HCT116 (cell line): ENCODE measurements around the gene PKHD1. TPM values are rescaled to one million over a fixed set of nuclear protein-coding genes. Genes with fewer than 3 reads are reported as not detected.

ENCODE experiments used
- ATAC-seq: fragments of 200-7000 bp; cut with Tn5 transposase; 2 replicates; pipeline ENCODE4 v1.9.1; 2020; ENCODE audit warnings: mild to moderate bottlenecking, moderate library complexity
- BruUV-seq: library from RNA; stranded (reverse); fragments of 400-500 nt; replicated peaks from 2 replicates; lab custom pipeline; 2021; lab: Mats Ljungman, UMichigan
- CTCF ChIA-PET: fragments of 300-600 bp; sonication (Branson Sonifier 250); formaldehyde crosslinking; loops from one replicate; lab custom pipeline; 2021; ENCODE audit warnings: antibody characterized with exemption; lab: Charles Lee
- POLR2A ChIA-PET: fragments of 300-600, 350-600 bp; sonication (Branson Sonifier 250); formaldehyde crosslinking; loops from one replicate; lab custom pipeline; 2021; ENCODE audit warnings: antibody characterized with exemption; lab: Charles Lee
- RAD21 ChIA-PET, 2 experiments: fragments of 300-600 bp; sonication (Branson Sonifier 250); formaldehyde crosslinking; loops; one replicate each; lab custom pipeline; 2023; ENCODE audit warnings: low total read pairs in 2 of 2; ENCODE audit not compliant: uncharacterized antibody in 2 of 2, unreplicated experiment in 2 of 2, low non-redundant PET in 1 of 2; lab: Charles Lee
- DNase-seq: peaks from one replicate; pipeline ENCODE4 v3.0.0-alpha.2; 2010; ENCODE audit warnings: low read depth, low spot score
- H2AFZ ChIP-seq: fragments of 200-600 bp; shearing (Covaris generic), sonication (generic); 2 replicates; pipeline ENCODE4 v1.6.1; 2017; ENCODE audit warnings: low read depth, mixed run types, mixed read lengths, antibody characterized with exemption, low read length; ENCODE audit not compliant: poor library complexity, severe bottlenecking
- H3K27ac ChIP-seq: 2 replicates; pipeline ENCODE4 v1.5.1; 2012; ENCODE audit warnings: low read depth, low read length
- H3K27me3 ChIP-seq: fragments of 200-600 bp; sonication (generic); 2 replicates; pipeline ENCODE4 v1.6.1; 2016; ENCODE audit warnings: mixed run types, low read length, mixed read lengths; ENCODE audit not compliant: insufficient read depth
- H3K36me3 ChIP-seq, 2 experiments: fragments of 200-500 bp in 1 of 2; fragments of 200-600 bp in 1 of 2; sonication (Bioruptor generic) in 1 of 2; sonication (generic) in 1 of 2; 2 replicates each; pipeline versions ENCODE4 v1.5.1 to v1.6.1; 2014 to 2016; ENCODE audit warnings: low read length in 2 of 2, inconsistent platforms in 1 of 2, mixed read lengths in 1 of 2, mixed run types in 1 of 2; ENCODE audit not compliant: insufficient read depth in 2 of 2, control insufficient read depth in 1 of 2
- H3K4me1 ChIP-seq, 2 experiments: fragments of 200-600 bp in 1 of 2; sonication (generic) in 1 of 2; 2 replicates each; pipeline versions ENCODE4 v1.5.1 to v1.6.1; 2012 to 2017; ENCODE audit warnings: low read length in 2 of 2, inconsistent platforms in 1 of 2, mild to moderate bottlenecking in 1 of 2, mixed read lengths in 1 of 2, mixed run types in 1 of 2, moderate library complexity in 1 of 2; ENCODE audit not compliant: insufficient read depth in 2 of 2, control insufficient read depth in 1 of 2
- H3K4me2 ChIP-seq: fragments of 200-600 bp; sonication (generic); 2 replicates; pipeline ENCODE4 v1.6.1; 2017; ENCODE audit warnings: mixed run types, low read length, mixed read lengths
- H3K4me3 ChIP-seq, 2 experiments: fragments of 200-600 bp in 1 of 2; sonication (generic) in 1 of 2; replicated peaks in 1 of 2; 2 replicates each; pipeline ENCODE4 v1.5.1; 2011 to 2016; ENCODE audit warnings: low read length in 2 of 2, control low read depth in 1 of 2, low read depth in 1 of 2, mild to moderate bottlenecking in 1 of 2, mixed read lengths in 1 of 2, mixed run types in 1 of 2
- H3K79me2 ChIP-seq: fragments of 200-600 bp; sonication (generic); 2 replicates; pipeline ENCODE4 v1.6.1; 2017; ENCODE audit warnings: mild to moderate bottlenecking, mixed run types, low read length, moderate library complexity, mixed read lengths; ENCODE audit not compliant: insufficient read depth
- H3K9ac ChIP-seq: fragments of 200-600 bp; sonication (generic); 2 replicates; pipeline ENCODE4 v1.6.1; 2016; ENCODE audit warnings: low read length, mixed read lengths
- H3K9me2 ChIP-seq: fragments of 200-600 bp; sonication (generic), shearing (Covaris generic); 2 replicates; pipeline ENCODE4 v1.6.1; 2017; ENCODE audit warnings: mixed run types, mild to moderate bottlenecking, moderate library complexity; ENCODE audit not compliant: insufficient read depth
- H3K9me3 ChIP-seq, 2 experiments: fragments of 200-500 bp in 1 of 2; fragments of 200-600 bp in 1 of 2; sonication (Bioruptor generic) in 1 of 2; sonication (generic) in 1 of 2; 2 replicates each; pipeline ENCODE4 v1.6.1; 2014 to 2017; ENCODE audit warnings: low read length in 2 of 2, mixed read lengths in 2 of 2, inconsistent platforms in 1 of 2, low read depth in 1 of 2, mild to moderate bottlenecking in 1 of 2, mixed run types in 1 of 2, moderate library complexity in 1 of 2; ENCODE audit not compliant: control insufficient read depth in 1 of 2, insufficient read depth in 1 of 2
- H4K20me1 ChIP-seq: fragments of 200-600 bp; sonication (generic), shearing (Covaris generic); 2 replicates; pipeline ENCODE4 v1.6.1; 2017; ENCODE audit warnings: mixed run types, mild to moderate bottlenecking, moderate library complexity; ENCODE audit not compliant: insufficient read depth
- CBX3 ChIP-seq: IDR thresholded peaks from 2 replicates; pipeline ENCODE4 v1.6.1; 2012; ENCODE audit warnings: low read depth
- CEBPB ChIP-seq: IDR thresholded peaks from 2 replicates; pipeline ENCODE4 v1.6.1; 2012; ENCODE audit warnings: low read depth
- EZH2 ChIP-seq: fragments of 200-600 bp; sonication (generic); IDR thresholded peaks from 2 replicates; pipeline ENCODE4 v1.6.1; 2017; ENCODE audit warnings: antibody characterized with exemption, mixed run types
- EZH2phosphoT487 ChIP-seq: fragments of 200-600 bp; IDR thresholded peaks from 2 replicates; pipeline ENCODE4 v1.6.1; 2018; ENCODE audit warnings: antibody characterized with exemption, borderline replicate concordance
- FOSL1 ChIP-seq: IDR thresholded peaks from 2 replicates; pipeline ENCODE4 v1.6.1; 2012; ENCODE audit warnings: low read depth
- JUND ChIP-seq: IDR thresholded peaks from 2 replicates; pipeline ENCODE4 v1.6.1; 2012
- POLR2AphosphoS5 ChIP-seq: IDR thresholded peaks from 2 replicates; pipeline ENCODE4 v1.6.1; 2011; ENCODE audit warnings: mild to moderate bottlenecking, low read depth, low read length, moderate library complexity
- SIN3A ChIP-seq: IDR thresholded peaks from 2 replicates; pipeline ENCODE4 v1.6.1; 2012; ENCODE audit warnings: low read depth
- TCF7L2 ChIP-seq: IDR thresholded peaks from 2 replicates; pipeline ENCODE4 v1.7.0; 2011; ENCODE audit warnings: borderline replicate concordance, inconsistent platforms; ENCODE audit not compliant: insufficient read depth, insufficient read length; ENCODE audit errors: extremely low read depth
- YY1 ChIP-seq: IDR thresholded peaks from 2 replicates; pipeline ENCODE4 v1.6.1; 2011; ENCODE audit warnings: low read length, low read depth, moderate library complexity, mild to moderate bottlenecking; ENCODE audit not compliant: insufficient replicate concordance; ENCODE audit errors: extremely low read depth
- ZFX ChIP-seq: fragments of 450-650 bp; IDR thresholded peaks from 2 replicates; pipeline ENCODE4 v1.6.1; 2017
- intact Hi-C: fragments of 100-400 bp; cut with micrococcal nuclease; formaldehyde crosslinking; loops from 2 replicates; pipeline ENCODE4 v1.10.0; 2022
- total RNA-seq: library from RNA; stranded (reverse); gene quantifications from one replicate; pipeline ENCODE4 v1.2.1, GENCODE V29; 2021; ENCODE audit not compliant: unreplicated experiment
- TF ChIP-seq, protein P1 (sequence below): IDR thresholded peaks from 2 replicates; pipeline ENCODE4 v1.6.1; 2012; ENCODE audit warnings: low read depth
- TF ChIP-seq, protein P2 (sequence below): IDR thresholded peaks from 2 replicates; pipeline ENCODE4 v1.6.1; 2012
- TF ChIP-seq, protein P3 (sequence below): IDR thresholded peaks from 2 replicates; pipeline ENCODE4 v1.6.1; 2011; ENCODE audit warnings: mild to moderate bottlenecking, low read length, moderate library complexity; ENCODE audit not compliant: insufficient replicate concordance; ENCODE audit errors: extremely low read depth
- TF ChIP-seq, protein P4 (sequence below): IDR thresholded peaks from 2 replicates; pipeline ENCODE4 v1.6.1; 2012

Gene PKHD1
- total RNA-seq, 1 experiment from 2014 or later: not detected

DNA sequence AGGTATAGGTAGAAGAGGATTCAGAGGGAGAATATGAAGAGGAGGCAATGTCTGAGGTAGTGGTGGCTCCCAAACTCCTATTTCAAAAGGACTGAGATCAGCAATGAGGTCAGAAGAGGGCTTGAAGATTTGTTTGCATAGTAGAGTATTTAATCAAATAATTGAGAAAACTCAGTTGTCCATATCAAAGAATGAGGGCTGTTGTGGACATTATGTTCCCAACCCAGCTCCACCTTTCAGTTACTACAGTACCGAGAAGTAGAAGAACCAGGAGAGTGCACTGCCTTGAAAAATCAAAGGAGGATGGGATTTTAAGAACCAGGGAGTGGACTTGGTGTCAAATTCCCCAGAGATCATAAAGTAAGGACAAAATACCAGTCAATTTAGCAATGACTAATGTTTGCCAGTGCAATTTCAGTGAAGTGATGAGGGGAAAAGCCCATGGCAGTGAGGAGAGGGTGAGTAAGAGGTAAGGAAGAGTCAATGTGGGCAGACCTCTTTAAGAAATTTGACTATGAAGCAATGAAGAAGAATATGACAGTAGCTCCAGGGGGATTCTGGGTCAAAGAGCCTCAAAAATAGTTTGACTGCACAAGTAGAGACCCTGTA is 382.4 kb downstream of the PKHD1 start (continued):
- TF ChIP-seq CBX3: no peak
- TF ChIP-seq JUND: no peak
- TF ChIP-seq FOSL1: no peak
- TF ChIP-seq POLR2AphosphoS5: no peak
- TF ChIP-seq, protein P1, sequence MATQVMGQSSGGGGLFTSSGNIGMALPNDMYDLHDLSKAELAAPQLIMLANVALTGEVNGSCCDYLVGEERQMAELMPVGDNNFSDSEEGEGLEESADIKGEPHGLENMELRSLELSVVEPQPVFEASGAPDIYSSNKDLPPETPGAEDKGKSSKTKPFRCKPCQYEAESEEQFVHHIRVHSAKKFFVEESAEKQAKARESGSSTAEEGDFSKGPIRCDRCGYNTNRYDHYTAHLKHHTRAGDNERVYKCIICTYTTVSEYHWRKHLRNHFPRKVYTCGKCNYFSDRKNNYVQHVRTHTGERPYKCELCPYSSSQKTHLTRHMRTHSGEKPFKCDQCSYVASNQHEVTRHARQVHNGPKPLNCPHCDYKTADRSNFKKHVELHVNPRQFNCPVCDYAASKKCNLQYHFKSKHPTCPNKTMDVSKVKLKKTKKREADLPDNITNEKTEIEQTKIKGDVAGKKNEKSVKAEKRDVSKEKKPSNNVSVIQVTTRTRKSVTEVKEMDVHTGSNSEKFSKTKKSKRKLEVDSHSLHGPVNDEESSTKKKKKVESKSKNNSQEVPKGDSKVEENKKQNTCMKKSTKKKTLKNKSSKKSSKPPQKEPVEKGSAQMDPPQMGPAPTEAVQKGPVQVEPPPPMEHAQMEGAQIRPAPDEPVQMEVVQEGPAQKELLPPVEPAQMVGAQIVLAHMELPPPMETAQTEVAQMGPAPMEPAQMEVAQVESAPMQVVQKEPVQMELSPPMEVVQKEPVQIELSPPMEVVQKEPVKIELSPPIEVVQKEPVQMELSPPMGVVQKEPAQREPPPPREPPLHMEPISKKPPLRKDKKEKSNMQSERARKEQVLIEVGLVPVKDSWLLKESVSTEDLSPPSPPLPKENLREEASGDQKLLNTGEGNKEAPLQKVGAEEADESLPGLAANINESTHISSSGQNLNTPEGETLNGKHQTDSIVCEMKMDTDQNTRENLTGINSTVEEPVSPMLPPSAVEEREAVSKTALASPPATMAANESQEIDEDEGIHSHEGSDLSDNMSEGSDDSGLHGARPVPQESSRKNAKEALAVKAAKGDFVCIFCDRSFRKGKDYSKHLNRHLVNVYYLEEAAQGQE: no peak

- H4K20me1 ChIP-seq: no peaks in the 10 kb centered on the region
- H3K9ac ChIP-seq: no peak overlapping the region
- no peak for DNase-seq
- no peak overlapping the region for H3K4me2 ChIP-seq
- H3K36me3 ChIP-seq: no peaks in the 10 kb centered on the region
- no peak overlapping the region for H3K4me3 ChIP-seq
- H3K79me2 ChIP-seq: no peaks in the 10 kb centered on the region
- ChIA-PET POLR2A (no interaction called here), CTCF (no interaction called here), RAD21 (no interaction called here)
- no peak overlapping the region for H3K27ac ChIP-seq
- no peak for ATAC-seq
- no peaks in the 10 kb centered on the region for H3K27me3 ChIP-seq
- no peaks in the 10 kb centered on the region for H3K4me1 ChIP-seq
- no peak overlapping the region for H2AFZ ChIP-seq
- no TSS peak for BruUV-seq
- peaks cover 0 to 3% of the 10 kb centered on the region in 2 experiments; a peak in 2 of 4 replicates for H3K9me3 ChIP-seq
- no peaks in the 10 kb centered on the region for H3K9me2 ChIP-seq
- intact Hi-C loops: no loop called here
- TF ChIP-seq FOSL1 (no peak), TCF7L2 (no peak), YY1 (no peak), SIN3A (no peak), EZH2 (no peak), CEBPB (no peak), EZH2phosphoT487 (no peak), ZFX (no peak), JUND (no peak)
- TF ChIP-seq, protein P2, sequence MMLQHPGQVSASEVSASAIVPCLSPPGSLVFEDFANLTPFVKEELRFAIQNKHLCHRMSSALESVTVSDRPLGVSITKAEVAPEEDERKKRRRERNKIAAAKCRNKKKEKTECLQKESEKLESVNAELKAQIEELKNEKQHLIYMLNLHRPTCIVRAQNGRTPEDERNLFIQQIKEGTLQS: no peak
- TF ChIP-seq, protein P3, sequence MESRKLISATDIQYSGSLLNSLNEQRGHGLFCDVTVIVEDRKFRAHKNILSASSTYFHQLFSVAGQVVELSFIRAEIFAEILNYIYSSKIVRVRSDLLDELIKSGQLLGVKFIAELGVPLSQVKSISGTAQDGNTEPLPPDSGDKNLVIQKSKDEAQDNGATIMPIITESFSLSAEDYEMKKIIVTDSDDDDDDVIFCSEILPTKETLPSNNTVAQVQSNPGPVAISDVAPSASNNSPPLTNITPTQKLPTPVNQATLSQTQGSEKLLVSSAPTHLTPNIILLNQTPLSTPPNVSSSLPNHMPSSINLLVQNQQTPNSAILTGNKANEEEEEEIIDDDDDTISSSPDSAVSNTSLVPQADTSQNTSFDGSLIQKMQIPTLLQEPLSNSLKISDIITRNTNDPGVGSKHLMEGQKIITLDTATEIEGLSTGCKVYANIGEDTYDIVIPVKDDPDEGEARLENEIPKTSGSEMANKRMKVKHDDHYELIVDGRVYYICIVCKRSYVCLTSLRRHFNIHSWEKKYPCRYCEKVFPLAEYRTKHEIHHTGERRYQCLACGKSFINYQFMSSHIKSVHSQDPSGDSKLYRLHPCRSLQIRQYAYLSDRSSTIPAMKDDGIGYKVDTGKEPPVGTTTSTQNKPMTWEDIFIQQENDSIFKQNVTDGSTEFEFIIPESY: no peak
- TF ChIP-seq, protein P4, sequence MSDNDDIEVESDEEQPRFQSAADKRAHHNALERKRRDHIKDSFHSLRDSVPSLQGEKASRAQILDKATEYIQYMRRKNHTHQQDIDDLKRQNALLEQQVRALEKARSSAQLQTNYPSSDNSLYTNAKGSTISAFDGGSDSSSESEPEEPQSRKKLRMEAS: no peak
- TF ChIP-seq, protein P1: no peak
These were observed 384.6 kb downstream of the PKHD1 start for GRCh38 chr6:51702851-51703250.
